Endothelial cell of umbilical vein (primary cell): ENCODE results near the gene STK32C. TPM values are rescaled to one million over a fixed set of nuclear protein-coding genes. Genes with fewer than 3 reads are reported as not detected.

Experiments used
- BruUV-seq: library from RNA; stranded (reverse); fragments of 400-500 nt; replicated peaks from 2 replicates; lab custom pipeline; 2021; lab: Mats Ljungman, UMichigan
- CTCF ChIA-PET: fragments of 300-600, 350-600 bp; sonication (Branson Sonifier 250); formaldehyde crosslinking; loops from one replicate; lab custom pipeline; 2021; ENCODE audit warnings: antibody characterized with exemption, inconsistent platforms; lab: Charles Lee
- POLR2A ChIA-PET: fragments of 300-600, 350-600 bp; sonication (Branson Sonifier 250); formaldehyde crosslinking; loops from one replicate; lab custom pipeline; 2021; ENCODE audit warnings: antibody characterized with exemption, inconsistent platforms; lab: Charles Lee
- DNase-seq: peaks from one replicate; pipeline ENCODE4 v3.0.0-alpha.2; 2011; ENCODE audit warnings: low read depth, low spot score
- FAIRE-seq: peaks from 2 replicates; lab custom pipeline; 2011; peaks lifted over from hg19 to GRCh38; lab: Jason Lieb, UNC
- H2AFZ ChIP-seq: 2 replicates; pipeline ENCODE4 v1.6.0; 2012; ENCODE audit warnings: low read depth, low read length, control low read depth, inconsistent platforms
- H3K27ac ChIP-seq: 2 replicates; pipeline ENCODE4 v1.5.1; 2011; ENCODE audit warnings: low read depth, mild to moderate bottlenecking, control low read depth, low read length, moderate library complexity; ENCODE audit not compliant: insufficient read depth
- H3K27me3 ChIP-seq, 2 experiments: 2 replicates each; pipeline versions ENCODE4 v1.6.0 to v1.6.1; 2011; ENCODE audit warnings: low read length in 2 of 2, mixed read lengths in 1 of 2; ENCODE audit not compliant: control insufficient read depth in 2 of 2, insufficient read depth in 2 of 2
- H3K36me3 ChIP-seq, 2 experiments: 2 replicates in 1 of 2; 3 replicates in 1 of 2; pipeline ENCODE4 v1.5.1; 2011; ENCODE audit warnings: low read length in 2 of 2, mild to moderate bottlenecking in 1 of 2, moderate library complexity in 1 of 2; ENCODE audit not compliant: control insufficient read depth in 2 of 2, insufficient read depth in 2 of 2; ENCODE audit errors: extremely low read depth in 1 of 2
- H3K4me1 ChIP-seq: 3 replicates; pipeline ENCODE4 v1.5.1; 2011; ENCODE audit warnings: mild to moderate bottlenecking, low read length; ENCODE audit not compliant: control insufficient read depth, insufficient read depth; ENCODE audit errors: extremely low read depth
- H3K4me2 ChIP-seq: 2 replicates; pipeline ENCODE4 v1.6.1; 2011; ENCODE audit warnings: low read length, control low read depth, mixed read lengths; ENCODE audit not compliant: insufficient read depth
- H3K4me3 ChIP-seq, 3 experiments: fragments of 200-600 bp in 1 of 3; sonication (generic), shearing (Covaris generic) in 1 of 3; replicated peaks in 1 of 3; 2 replicates each; pipeline ENCODE4 v1.5.1; 2011 to 2016; ENCODE audit warnings: control low read depth in 3 of 3, low read length in 3 of 3, mild to moderate bottlenecking in 2 of 3, inconsistent platforms in 1 of 3, low read depth in 1 of 3, moderate library complexity in 1 of 3; ENCODE audit not compliant: insufficient read depth in 1 of 3
- H3K79me2 ChIP-seq: 2 replicates; pipeline ENCODE4 v1.6.0; 2012; ENCODE audit warnings: low read length, inconsistent platforms; ENCODE audit not compliant: control insufficient read depth, insufficient read depth
- H3K9ac ChIP-seq: replicated peaks from 2 replicates; pipeline ENCODE3; 2011; ENCODE audit warnings: low read length, control low read depth; ENCODE audit not compliant: insufficient read depth; ENCODE audit errors: extremely low read depth
- H3K9me1 ChIP-seq: replicated peaks from 3 replicates; pipeline ENCODE4 v1.6.0; 2011; ENCODE audit warnings: mild to moderate bottlenecking, low read length; ENCODE audit not compliant: control insufficient read depth, insufficient read depth; ENCODE audit errors: extremely low read depth
- H3K9me3 ChIP-seq: replicated peaks from 2 replicates; pipeline ENCODE4 v1.5.1; 2012; ENCODE audit warnings: low read length, inconsistent platforms; ENCODE audit not compliant: control insufficient read depth, insufficient read depth
- H4K20me1 ChIP-seq: replicated peaks from 2 replicates; pipeline ENCODE3; 2011; ENCODE audit warnings: mild to moderate bottlenecking, low read length; ENCODE audit not compliant: control insufficient read depth, insufficient read depth; ENCODE audit errors: extremely low read depth
- CTCF ChIP-seq, 2 donors: IDR thresholded peaks; 1 replicate in 1 of 2; 2 replicates in 1 of 2; pipeline ENCODE4 v1.5.1; 2011; ENCODE audit warnings: low read length in 2 of 2, mild to moderate bottlenecking in 2 of 2, moderate library complexity in 2 of 2, control low read depth in 1 of 2, inconsistent platforms in 1 of 2, low read depth in 1 of 2; ENCODE audit not compliant: insufficient read depth in 1 of 2; ENCODE audit errors: extremely low read depth in 1 of 2
- EZH2 ChIP-seq: IDR thresholded peaks from 2 replicates; pipeline ENCODE4 v1.6.1; 2012; ENCODE audit warnings: borderline replicate concordance, low read depth, mild to moderate bottlenecking, moderate library complexity, low read length, inconsistent platforms; ENCODE audit not compliant: severe bottlenecking
- FOS ChIP-seq: IDR thresholded peaks from 2 replicates; pipeline ENCODE4 v1.6.1; 2011; ENCODE audit warnings: mild to moderate bottlenecking, low read length, moderate library complexity, borderline replicate concordance; ENCODE audit not compliant: insufficient read depth
- GATA2 ChIP-seq: IDR thresholded peaks from 2 replicates; pipeline ENCODE4 v1.7.0; 2011; ENCODE audit warnings: low read depth, mild to moderate bottlenecking, moderate library complexity, mixed read lengths, low read length; ENCODE audit not compliant: insufficient read length, insufficient read depth
- JUN ChIP-seq: IDR thresholded peaks from 2 replicates; pipeline ENCODE4 v1.6.1; 2011; ENCODE audit warnings: borderline replicate concordance, low read depth; ENCODE audit not compliant: insufficient read length, insufficient read depth
- MAX ChIP-seq: IDR thresholded peaks from 2 replicates; pipeline ENCODE4 v1.6.1; 2011; ENCODE audit not compliant: insufficient read depth, insufficient read length
- MYC ChIP-seq: IDR thresholded peaks from one replicate; pipeline ENCODE4 v1.6.1; 2011; ENCODE audit warnings: mild to moderate bottlenecking, low read depth, low read length
- POLR2A ChIP-seq: IDR thresholded peaks from 2 replicates; pipeline ENCODE4 v1.6.1; 2012; ENCODE audit warnings: low read depth, mild to moderate bottlenecking, control low read depth, low read length
- POLR2AphosphoS5 ChIP-seq: IDR thresholded peaks from 2 replicates; pipeline ENCODE4 v1.6.1; 2012; ENCODE audit warnings: low read depth, mild to moderate bottlenecking, control low read depth, low read length, moderate library complexity; ENCODE audit not compliant: insufficient read depth
- dilution Hi-C: fragments of 300-500 bp; cut with MboI; formaldehyde crosslinking; loops from one replicate; pipeline ENCODE4 v1.15.0; 2019; ENCODE audit warnings: low sequenced_read_pairs; ENCODE audit not compliant: extremely low pct_ligation_motif_present
- intact Hi-C: fragments of 100-400 bp; cut with micrococcal nuclease; formaldehyde crosslinking; loops from one replicate; pipeline ENCODE4 v1.10.0; 2022
- polyA plus RNA-seq, 4 experiments: library from polyadenylated mRNA; depleted of rRNA in 3 of 4; stranded (reverse) in 3 of 4; unstranded in 1 of 4; fragments of >200 nt; gene quantifications; 2 replicates each; pipeline versions ENCODE4 v1.2.1 to v1.2.3, GENCODE V29; 2011 to 2012; ENCODE audit warnings: missing spikeins in 1 of 4
- total RNA-seq: library from RNA; stranded (reverse); gene quantifications from 2 replicates; pipeline ENCODE4 v1.2.3, GENCODE V29; 2021

STK32C gene
- total and polyA plus RNA-seq, 2 donors (not counting 3 experiments of a cell fraction or from before 2014, with no cell fraction given), result 5.4 to 14.1 TPM

DNA sequence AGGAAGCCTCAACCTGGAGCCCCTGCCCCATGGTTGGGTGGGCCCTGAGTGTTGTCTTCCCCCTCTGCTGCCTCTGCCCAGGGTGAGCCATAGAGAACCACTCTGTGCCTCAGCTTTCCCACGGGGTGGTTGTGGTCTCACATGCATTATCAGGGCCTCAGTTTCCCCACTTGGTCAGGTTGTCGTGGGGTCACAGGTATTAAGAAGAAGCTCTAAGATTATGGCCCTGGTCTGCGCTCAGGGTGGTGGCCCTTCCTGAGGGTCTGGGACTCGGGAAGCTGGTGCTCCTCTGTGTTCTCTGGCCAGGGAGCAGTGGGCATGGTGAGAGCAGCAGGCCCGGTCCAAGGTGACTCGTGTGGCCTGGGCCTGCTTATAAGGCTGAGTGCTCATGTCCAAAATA is 42.0 kb upstream of the STK32C start:
- no peak for TF ChIP-seq POLR2A
- no peak for TF ChIP-seq FOS
- TF ChIP-seq MYC, result no peak
- TF ChIP-seq CTCF (IDR thresholded peaks at IDR 0.05; ENCODE audit: extremely low read depth in 1 of 2, insufficient read depth in 1 of 2, low read depth in 1 of 2, low read length in 2 of 2), result no peak
- no peak for TF ChIP-seq GATA2
- TF ChIP-seq MAX, result no peak
- no peak for TF ChIP-seq JUN
- no peak for TF ChIP-seq EZH2
- TF ChIP-seq POLR2AphosphoS5, result no peak
- no peaks in the 10 kb centered on the region for H3K79me2 ChIP-seq
- dilution Hi-C loops, result no loop called here
- BruUV-seq, result no TSS peak
- H3K9me1 ChIP-seq, result no peaks in the 10 kb centered on the region
- CTCF ChIA-PET, result interaction anchor here (1.1 to 2.1 kb wide), 3 partner anchors 11 to 126 kb away, joined by 3 to 15 read pairs (median 5); no protein-coding TSS in a partner anchor
- H3K27ac ChIP-seq, result no peak overlapping the region
- no peak overlapping the region for H3K4me3 ChIP-seq
- H3K4me1 ChIP-seq, result no peaks in the 10 kb centered on the region
- DNase-seq (no peak), FAIRE-seq (no peak)
- no peaks in the 10 kb centered on the region for H3K9me3 ChIP-seq
- POLR2A ChIA-PET, result no interaction called here
- intact Hi-C loops, result no loop called here
- no peak overlapping the region for H2AFZ ChIP-seq
- H3K9ac ChIP-seq, result no peak overlapping the region
- H4K20me1 ChIP-seq, result no peaks in the 10 kb centered on the region
- no peaks in the 10 kb centered on the region for H3K27me3 ChIP-seq
- H3K36me3 ChIP-seq, result peaks cover 0 to 3% of the 10 kb centered on the region in 2 experiments
- H3K4me2 ChIP-seq, result no peak overlapping the region
